WTC11 (cell line): ENCODE measurements around the gene RSPRY1.

Experiments
- CREB1 ChIP-seq: sonication (generic); formaldehyde crosslinking; IDR thresholded peaks from 2 replicates; pipeline ENCODE4 v1.8.0; 2023; ENCODE audit warnings: mild to moderate bottlenecking, missing genetic modification reagents
- KAT7 ChIP-seq: sonication (generic); formaldehyde crosslinking; IDR thresholded peaks from 2 replicates; pipeline ENCODE4 v1.8.1; 2023; ENCODE audit warnings: missing genetic modification reagents, mild to moderate bottlenecking, borderline replicate concordance
- PRDM15 ChIP-seq: sonication (generic); formaldehyde crosslinking; IDR thresholded peaks from 2 replicates; pipeline ENCODE4 v1.8.0; 2022; ENCODE audit warnings: missing genetic modification reagents

GRCh38 chr16:57263541-57264351 lies 77.6 kb downstream of the RSPRY1 start:
- TF ChIP-seq PRDM15 (CRISPR knock-in tag): no peak
- TF ChIP-seq CREB1: no peak
- no peak for TF ChIP-seq KAT7 (CRISPR knock-in tag)
